HG03045 (cell line): ENCODE data around the gene EYS.
"Not testable (repeated sequence)": the region's sequence is repeated elsewhere in the genome, so short reads cannot be mapped to it uniquely, and the experiment has no call there.

Experiments
- ATAC-seq: cut with Tn5 transposase; IDR thresholded peaks from one replicate; pipeline ENCODE4 v1.9.1; 2021; ENCODE audit warnings: mild to moderate bottlenecking, moderate library complexity; ENCODE audit not compliant: unreplicated experiment

EYS gene

DNA sequence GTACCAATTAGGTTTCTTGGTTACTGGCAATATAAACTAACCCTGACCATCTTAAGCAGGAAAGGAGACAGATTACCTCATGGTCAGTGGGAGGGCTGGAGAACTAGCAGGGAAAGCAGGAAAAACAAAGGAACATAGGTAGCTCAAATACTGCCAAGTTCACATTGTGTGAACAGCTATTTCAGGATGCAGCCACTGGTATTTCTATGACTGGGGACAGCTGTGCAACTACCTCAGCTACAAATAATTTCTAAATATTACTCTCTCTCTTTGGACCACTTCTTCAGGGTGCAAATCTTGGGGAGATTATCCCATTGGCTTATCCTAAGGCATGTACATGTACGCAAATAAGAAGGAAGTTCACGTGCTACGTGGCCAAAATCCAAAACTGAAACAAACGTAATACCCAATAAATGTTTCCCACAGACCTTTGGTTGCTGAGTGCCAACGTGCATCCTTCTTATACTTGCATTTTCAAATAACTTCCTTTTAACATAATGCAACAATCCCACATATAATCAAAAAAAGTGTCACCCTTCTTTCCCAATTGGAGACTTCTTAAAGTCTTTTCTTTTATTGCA, 1890.5 kb downstream of the EYS start:
- ATAC-seq: no peak

DNA sequence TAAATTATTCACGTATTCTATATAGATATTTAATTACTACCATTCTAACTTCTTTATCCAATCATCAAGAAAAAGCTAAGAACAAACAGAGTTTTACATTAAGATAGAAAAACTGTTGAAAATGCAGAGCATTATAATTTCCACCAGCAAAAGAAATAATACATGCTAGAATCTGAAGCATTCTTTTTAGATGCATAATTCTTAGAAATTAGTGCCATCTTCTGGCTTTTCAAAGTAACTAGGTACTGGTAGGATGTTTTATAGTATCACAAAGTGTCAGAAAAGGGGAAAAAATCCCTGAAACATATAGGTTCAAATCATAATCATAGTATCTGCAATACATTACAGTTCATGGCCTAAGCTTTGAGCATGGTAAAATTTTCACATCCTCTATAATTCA, 1892.6 kb downstream of the EYS start:
- no peak for ATAC-seq

DNA sequence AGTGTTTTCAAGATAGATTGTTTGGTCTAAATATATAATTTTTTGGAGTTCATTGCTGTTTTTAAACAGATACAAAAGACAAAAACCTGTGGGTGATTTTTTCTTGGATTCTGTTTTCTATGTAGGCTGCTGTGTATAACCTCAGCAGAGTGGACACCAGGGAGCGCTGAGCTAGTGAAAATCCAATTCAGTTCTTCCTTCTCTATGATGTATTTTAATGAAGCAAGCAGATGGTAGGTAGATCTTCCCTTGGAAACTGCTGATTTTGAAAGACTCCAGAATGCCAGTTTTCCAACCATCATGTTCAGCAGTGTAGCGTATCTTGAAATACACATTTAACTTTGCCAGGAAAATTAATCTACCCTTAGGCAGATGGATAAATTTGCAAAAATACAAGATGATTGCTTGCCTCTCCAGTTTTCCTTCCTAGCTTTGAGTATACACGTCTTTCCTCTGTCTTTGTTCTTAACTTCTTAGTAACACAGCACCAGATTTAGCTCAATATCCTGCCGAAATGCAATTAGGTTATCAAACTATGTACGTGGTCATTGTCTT, 1893.4 kb downstream of the EYS start:
- ATAC-seq: no peak

DNA sequence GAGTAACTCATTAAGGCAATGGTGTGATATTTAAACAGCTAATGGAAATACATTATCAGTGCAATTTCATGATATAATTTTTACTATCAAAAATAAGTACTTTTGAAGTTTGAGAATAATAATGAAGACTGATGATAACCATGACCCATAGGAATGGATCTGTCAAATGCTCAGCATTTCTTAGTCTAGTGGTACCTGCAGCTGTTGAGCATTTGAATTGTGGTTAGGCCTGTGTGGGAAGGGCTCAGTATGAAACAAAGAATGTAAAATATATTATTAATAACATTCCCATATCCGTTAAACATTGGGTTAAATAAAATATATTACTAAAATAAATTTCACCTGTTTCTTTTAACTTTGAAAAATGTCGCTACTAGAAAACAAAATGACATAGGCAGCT, 1898.5 kb downstream of the EYS start:
- no peak for ATAC-seq

DNA sequence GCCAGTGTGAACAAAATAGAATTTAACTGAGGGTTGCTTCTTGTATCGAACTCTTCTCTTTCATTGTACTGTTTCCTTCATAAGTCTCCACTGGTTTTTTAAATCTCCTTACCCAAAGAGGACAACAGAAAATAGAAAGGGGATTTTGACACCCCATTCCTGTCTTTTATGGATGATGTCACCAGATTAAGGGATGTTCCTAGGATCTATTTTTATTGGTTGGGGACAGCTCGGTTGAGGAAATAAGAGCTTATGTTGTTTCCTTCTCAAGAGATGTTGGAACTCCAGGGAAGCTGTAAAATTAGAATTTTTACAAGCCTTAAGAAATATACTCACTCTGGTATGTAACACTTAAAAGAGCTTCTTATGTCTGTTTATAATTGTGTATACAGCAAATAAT, 1900.0 kb downstream of the EYS start:
- ATAC-seq: no peak

DNA sequence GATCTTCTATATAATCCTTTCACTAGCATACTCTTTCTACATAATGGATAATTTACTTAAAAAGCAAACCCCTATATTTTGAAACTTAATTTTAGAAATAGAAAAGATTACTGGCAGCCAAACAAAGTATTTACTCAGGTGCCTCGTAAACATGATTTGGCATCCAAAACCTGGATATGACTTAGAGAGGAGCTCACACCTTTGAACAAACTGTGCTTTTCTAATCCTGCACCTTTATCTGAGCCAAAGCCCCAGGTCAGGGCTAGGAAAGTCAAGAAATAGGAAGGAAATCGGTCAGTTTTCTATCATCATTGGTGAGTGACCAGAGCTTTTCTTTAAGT, 1900.5 kb downstream of the EYS start:
- no peak for ATAC-seq

DNA sequence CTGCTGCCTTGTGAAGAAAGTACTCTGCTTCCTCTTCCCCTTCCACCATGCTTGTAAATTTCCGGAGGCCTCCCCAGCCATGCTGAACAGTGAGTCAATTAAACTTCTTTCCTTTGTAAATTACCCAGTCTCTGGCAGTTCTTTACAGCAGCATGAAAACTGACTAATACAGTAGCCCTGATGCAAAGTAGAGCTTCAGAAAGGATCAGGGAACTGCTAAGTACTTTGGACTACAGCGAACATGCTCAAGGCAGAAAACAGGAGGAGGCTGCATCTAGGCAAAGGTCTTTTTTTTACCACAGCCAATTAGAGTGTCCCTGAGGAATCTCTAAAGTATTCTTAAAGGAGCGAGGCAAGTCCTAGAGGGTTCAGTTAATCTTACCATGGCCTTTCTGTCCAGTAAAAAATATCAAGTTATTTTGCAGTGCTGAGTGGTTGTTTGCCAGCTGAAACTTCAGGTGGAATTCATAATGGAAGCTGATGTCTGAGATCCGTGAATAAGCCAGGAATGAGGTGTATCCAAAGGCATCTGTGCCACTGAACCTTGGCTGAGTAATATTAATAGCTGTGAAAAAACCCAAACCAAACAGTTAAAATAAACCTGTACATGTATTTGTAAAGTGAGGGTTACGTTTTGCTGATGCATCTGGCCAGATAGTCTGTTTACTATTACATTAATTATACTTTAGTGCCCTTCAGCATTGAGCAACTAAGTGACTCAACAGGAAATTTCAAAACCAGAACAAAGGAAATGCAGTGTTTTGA, 1901.0 kb downstream of the EYS start:
- ATAC-seq: no peak

DNA sequence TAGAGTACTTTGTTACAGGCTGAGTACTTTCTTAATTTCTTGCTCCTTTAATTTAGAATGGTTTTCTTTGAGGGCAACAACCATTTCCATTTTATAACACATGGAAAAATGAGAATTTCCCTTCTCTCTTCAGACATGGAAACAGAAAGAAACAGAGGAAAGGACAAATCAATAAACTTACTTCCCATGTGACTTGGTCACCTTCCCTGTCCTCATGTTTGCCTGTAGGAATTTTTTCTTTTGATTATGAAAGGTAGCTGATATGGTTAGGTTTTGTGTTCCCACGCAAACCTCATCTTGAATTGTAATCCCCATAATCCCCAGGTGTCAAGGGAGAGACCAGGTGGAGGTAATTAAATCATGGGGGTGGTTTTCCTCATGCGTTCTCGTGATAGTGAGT, 1901.7 kb downstream of the EYS start:
- ATAC-seq: no peak

DNA sequence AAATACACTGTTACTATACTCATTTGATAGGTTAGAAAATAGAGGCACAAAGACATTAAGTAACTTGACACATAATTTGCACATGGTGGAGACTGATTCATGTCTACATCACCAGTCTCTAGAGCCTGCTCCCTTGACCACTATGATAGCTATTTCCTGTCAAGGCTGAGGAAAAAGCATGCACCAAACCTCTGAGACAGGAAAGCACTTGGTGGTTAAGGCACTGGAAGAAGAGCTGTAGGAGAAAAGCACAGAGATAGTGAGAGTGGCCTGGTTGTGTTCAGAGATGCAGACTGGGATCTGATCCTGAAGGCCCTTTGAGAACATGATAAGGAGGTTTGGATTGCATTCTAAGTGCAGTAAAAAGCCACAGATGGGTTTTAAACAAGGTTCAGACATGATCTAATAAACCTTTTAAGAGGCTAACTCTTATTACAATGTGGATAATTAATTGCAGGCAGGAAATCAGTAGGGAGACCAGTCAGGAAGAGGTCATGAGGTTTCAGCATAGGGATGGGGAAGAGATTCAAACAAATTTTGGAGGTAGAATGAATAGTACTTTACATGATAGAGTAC, 1902.6 kb downstream of the EYS start:
- ATAC-seq: no peak

DNA sequence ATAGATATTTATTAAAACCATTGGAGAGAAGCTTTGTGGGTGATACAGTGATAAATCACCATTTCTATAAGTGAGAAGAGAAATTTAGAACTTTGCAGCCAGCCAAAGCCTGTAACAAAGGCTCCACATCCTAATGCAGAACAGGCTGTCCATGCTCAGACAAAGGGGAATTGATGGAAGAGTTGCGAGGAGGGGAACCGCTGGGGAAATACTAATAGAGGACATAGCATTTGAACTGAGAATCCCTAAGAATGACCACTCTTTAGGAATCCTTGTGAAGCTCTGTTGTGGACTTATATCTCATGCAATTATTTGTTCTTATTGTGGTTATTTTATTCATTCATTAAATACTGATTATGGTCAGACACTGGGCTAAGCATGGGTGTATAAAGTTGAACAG, 1903.7 kb downstream of the EYS start:
- no peak for ATAC-seq

DNA sequence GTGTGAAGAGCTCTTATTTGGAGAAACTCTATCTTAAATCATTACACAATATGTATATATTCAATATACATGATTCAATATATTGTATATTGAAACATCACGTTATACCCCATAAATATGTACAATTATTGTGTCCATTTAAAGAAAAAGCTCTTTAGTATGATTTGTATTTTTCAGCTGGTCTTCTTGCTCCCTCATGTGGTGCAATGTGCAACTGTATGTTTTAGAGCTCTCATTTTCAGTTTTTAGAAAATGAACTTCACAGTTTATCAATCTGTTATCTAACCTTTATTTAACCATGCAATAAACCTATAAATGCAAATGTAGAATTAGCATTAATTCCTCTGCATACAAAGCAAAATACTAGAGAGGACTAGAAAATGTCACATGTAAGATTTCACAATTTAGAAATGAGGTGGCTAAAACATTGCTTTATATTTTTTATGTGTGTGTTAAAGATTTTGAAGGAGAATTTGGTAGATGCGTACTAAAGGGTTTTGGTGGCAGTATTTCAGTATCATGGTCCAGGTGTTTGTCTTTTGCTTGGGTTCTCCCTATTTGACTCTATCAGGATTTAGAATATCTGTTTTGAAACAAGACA, 1904.3 kb downstream of the EYS start:
- ATAC-seq: no peak

DNA sequence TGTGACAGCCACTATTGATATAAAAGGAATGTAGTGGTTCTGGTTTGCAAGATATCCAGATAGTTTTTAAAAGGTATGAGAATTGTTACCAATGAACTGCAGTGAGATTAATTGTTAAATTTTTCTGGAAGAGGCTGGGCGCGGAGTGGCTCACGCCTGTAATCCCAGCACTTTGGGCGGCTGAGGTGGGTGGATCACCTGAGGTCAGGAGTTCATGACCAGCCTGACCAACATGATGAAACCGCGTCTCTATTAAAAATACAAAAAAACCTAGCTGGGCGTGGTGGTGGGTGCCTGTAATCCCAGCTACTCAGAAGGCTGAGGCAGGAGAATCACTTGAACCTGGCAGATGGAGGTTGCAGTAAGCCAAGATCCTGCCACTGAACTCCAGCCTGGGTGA, 1906.6 kb downstream of the EYS start:
- ATAC-seq: not testable (repeated sequence)

DNA sequence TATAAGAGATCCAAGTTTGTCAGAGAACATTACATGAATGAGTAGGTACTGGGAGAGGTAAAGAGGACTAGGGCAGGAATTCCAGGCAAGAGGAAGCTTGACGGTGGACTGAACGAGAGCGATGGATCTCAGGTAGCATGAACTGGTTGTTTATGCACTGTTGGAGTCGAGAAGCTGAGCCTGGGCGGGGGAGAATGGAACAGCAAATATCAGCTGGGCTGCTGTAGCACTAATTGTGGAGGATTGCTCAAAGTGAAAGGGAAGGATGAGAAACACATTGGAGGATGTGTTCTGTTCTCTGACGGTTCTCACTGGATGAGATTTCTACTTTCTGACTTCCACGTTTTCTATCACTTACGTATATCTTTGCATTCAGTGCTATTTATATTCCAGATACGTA, 1907.2 kb downstream of the EYS start:
- ATAC-seq: no peak

DNA sequence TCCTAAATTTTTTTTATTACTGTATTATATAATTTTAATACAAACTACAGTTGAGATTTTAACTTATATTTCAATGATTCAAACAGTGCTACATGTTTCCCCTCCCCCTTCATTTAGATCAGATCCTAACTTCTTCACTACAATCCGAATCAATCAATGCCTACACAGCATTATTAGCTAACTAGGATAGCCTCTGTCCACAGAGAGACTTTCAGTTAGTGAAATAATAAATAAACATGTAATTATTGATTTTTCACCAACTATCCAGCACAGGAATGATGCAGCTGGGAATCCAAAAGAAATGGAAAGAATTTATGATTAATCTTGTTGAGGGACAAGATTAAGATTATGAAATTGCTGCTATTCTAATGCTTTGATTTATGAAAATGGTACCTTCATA, 1907.7 kb downstream of the EYS start:
- no peak for ATAC-seq

DNA sequence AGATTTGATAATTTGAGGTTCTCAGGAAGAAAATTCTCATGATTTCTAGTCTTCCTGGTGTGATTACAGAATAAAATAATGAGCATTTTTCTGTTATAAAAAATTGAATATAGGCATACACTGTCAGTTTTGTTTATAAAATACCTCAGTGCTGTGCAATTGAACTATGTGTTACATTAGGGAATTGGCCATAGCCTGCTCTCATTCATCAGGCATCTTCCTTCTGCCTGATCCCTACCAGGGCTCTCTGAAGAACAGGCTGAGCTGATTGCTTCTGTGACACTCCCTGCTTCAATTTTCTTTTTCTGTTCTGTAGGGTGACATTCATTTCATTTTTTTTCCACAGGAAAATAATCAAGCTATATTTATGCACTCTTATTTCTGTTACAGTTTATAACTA, 1908.6 kb downstream of the EYS start:
- no peak for ATAC-seq

DNA sequence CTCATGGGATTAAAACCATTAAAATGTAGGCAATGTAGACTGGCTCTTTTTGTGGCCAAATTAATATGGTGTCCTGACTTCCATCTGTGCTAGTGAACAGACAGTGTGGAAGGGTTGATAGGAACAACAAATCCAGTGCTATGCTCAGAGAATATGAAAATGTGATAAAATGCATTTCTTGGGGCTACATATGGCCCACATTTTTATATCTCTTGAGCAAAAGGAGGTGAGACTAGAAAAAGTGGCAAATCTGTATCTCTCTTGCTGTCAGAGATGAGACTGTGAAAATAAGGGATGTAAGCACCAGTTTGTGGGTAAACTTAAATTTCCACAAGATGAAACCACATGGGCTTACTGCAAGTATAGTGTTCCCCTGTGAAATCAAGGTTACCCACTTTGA, 1909.3 kb downstream of the EYS start:
- ATAC-seq: no peak

DNA sequence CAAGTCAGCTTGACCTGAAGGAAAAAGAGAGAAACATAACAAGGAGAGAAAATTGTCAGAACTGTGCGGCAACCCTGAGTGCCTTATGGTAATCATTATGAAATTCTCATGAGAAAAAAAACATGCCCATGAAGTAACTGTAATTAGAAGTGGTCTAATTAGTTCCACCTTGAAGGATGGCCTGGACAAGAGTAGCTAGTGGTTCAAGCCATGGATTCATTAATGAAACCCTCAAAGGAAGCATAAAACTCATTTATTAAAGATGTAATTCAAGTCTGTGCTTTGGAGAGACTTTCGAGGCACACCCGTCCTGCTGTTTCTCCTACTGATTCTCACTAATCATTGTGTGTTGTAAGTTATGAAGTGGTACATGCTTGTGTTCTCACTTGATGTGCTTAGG, 1911.2 kb downstream of the EYS start:
- ATAC-seq: no peak

DNA sequence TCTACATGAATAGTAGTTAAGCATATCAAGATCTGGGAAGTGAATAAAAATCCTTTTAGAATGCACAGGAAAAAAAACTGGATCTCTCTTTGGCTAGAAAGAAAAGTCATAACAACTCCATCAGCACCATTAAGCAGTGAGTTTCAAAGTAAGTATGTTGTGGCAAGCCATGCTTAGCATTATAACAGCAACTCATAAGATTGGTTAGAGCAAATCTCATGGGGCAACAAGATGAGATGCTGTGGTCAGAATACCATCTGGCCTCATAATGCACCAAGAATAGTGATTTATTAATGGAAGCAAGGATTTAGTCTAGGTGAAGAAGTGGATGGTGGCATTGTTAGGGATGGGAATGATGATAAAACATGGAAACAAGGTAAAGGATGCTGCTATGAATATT, 1912.0 kb downstream of the EYS start:
- ATAC-seq: no peak

DNA sequence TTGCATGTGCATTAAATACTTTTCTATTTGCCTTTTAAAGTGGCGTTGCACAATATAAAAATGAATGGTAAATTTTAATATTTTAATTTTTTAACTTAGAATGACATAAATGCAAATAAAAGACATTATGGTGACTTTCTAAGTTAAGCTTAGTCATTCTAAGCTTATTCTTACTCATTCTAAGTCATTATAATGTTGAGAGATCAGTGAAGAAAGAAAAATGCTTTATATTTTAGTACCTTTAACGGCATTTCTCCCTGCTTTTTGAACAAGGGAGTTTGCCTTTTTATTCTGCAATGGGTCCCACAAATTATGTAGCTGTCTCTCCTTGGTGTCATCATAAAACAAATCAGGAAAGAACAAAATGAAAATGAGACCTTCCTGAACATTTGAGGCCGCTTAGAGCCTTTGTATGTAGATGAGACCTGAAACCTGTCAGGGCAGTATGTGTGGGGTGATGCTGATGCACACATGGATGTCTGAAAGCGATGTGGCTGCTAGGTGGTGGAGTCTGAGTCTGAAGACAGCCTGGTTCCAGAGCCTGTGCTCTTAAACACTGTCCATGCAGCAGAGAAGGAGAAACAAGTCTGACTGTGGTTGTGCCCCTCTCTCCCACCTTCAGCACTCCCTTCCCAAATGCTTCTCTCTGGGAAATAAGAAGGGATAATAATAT, 1913.4 kb downstream of the EYS start:
- ATAC-seq: no peak

DNA sequence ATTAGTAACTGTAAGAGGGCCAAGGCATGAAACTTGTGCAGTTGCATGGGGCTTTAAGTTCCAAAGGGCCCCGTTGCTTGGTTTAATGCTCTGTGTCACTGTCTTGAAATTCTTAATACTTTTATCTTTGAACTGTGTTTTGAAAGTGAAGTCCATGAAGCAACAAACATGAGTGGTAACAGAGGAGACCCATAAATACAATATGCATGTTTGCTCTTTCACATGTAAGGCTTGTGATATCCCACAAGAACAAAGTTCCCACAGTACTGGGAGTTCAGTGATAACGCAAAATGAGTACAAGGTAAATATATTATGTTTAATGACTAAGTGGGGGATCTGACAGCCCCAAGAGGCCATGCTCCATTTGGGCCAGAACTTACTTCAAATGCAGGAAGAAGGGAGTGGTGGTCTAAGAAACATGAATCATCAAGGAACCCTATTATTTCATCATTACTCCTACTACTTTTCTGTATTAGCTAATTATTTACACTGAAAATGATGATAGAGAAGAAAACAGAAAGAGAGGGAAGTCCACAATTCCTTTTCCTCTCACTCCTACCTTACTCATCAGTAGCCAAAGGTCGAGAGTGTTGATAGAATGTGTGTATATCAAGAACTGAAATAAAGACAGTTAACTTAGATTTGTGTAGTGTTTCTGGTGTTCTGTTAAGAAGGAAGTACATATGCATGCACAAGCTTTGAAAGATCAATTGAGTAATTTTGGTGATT, 1914.1 kb downstream of the EYS start:
- ATAC-seq: no peak

DNA sequence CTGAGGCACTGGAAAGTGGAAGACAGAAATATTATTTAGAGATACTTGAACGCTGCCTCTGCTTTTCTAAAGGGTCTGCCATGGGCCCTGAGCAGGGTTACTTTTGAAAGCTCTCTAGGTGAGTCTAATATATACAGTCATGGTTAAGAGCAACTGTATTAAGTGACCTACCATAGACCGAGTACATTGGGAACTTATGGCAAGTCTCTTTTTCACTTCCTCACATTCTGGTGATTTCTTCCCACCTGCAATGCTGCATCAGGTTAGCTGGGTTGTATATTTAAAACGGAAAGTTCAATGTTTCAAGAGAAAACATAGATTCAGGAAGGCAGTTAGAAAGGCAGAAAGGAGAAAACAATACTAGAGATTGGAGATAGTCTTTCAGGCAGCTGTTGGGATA, 1916.7 kb downstream of the EYS start:
- ATAC-seq: no peak
